Aorta (tissue), 5 donors: ENCODE measurements around the gene COL6A5. TPM values are rescaled to one million over a fixed set of nuclear protein-coding genes. Genes with fewer than 3 reads are reported as not detected.

Experiments
- ATAC-seq: fragments of 200-7000 bp; cut with Tn5 transposase; one replicate; pipeline ENCODE4 v1.9.1; 2022; ENCODE audit warnings: moderate library complexity; ENCODE audit not compliant: low FRiP score
- DNase-seq, 2 donors: peaks; one replicate each; pipeline ENCODE4 v3.0.0-alpha.2; 2020
- H3K27ac ChIP-seq, 2 donors: one replicate each; pipeline ENCODE4 v1.5.1; 2013; ENCODE audit warnings: low read length in 2 of 2, mild to moderate bottlenecking in 2 of 2, moderate library complexity in 2 of 2, control low read depth in 1 of 2, inconsistent platforms in 1 of 2, low read depth in 1 of 2
- H3K27me3 ChIP-seq, 2 donors: one replicate each; pipeline ENCODE4 v1.6.1; 2013; ENCODE audit warnings: control low read depth in 1 of 2, low read length in 1 of 2, mild to moderate bottlenecking in 1 of 2, moderate library complexity in 1 of 2; ENCODE audit not compliant: insufficient read depth in 2 of 2, control insufficient read depth in 1 of 2
- H3K36me3 ChIP-seq, 2 donors: one replicate each; pipeline ENCODE4 v1.6.1; 2013; ENCODE audit warnings: control low read depth in 1 of 2, low read length in 1 of 2, mild to moderate bottlenecking in 1 of 2; ENCODE audit not compliant: insufficient read depth in 2 of 2, control insufficient read depth in 1 of 2
- H3K4me1 ChIP-seq, 2 donors: one replicate each; pipeline ENCODE4 v1.6.1; 2013; ENCODE audit warnings: low read length in 2 of 2, control low read depth in 1 of 2, mild to moderate bottlenecking in 1 of 2, moderate library complexity in 1 of 2; ENCODE audit not compliant: insufficient read depth in 2 of 2, control insufficient read depth in 1 of 2
- H3K4me3 ChIP-seq, 2 donors: one replicate each; pipeline ENCODE4 v1.5.1; 2013; ENCODE audit warnings: low read length in 2 of 2, control low read depth in 1 of 2, mild to moderate bottlenecking in 1 of 2
- H3K9me3 ChIP-seq: one replicate; pipeline ENCODE4 v1.6.1; 2013; ENCODE audit warnings: mild to moderate bottlenecking, low read length; ENCODE audit not compliant: control insufficient read depth
- WGBS, 2 donors: extraction: QIAGEN DNeasy Blood & Tissue Kit; methylation state at CpG; one replicate each; pipeline ENCODE4 v1.1.7; 2013; 5-methylcytosine and 5-hydroxymethylcytosine counted together
- intact Hi-C, 2 donors: fragments of 100-400 bp; cut with DNase I; formaldehyde crosslinking; loops; one replicate each; pipeline versions ENCODE4 v1.14.2 to v1.15.0; 2022
- polyA plus RNA-seq, 2 donors: library from polyadenylated mRNA; stranded (reverse); fragments of 200-250 nt; gene quantifications; one replicate each; pipeline ENCODE4 v1.2.3, GENCODE V29; 2013
- total RNA-seq, 2 donors: library from RNA; stranded (reverse); fragmentation: NEBNext Ultra II Directional; extraction: Animal tissue kit (Norgen Biotek cat#: 25700); gene quantifications; one replicate each; pipeline ENCODE4 v1.2.1, GENCODE V29; 2021
- donor health status: healthy with polysubstance abuse.
- donor health status: Bipolar disorder and iron deficiency.
- donor health status: DM: no; HTN: no; CAD: no.
- donor health status: DM: no; HTN: no; CAD: no.
- donor health status: DM: yes; HTN: yes; CAD: no.

COL6A5 gene
- total and polyA plus RNA-seq, 4 donors = not detected

- H3K9me3 ChIP-seq = no peaks in the 10 kb centered on the region
- H3K27ac ChIP-seq = no peak overlapping the region
- WGBS, 2 donors = 74 to 92% methylated on average over 1 of the region's 1 CpG
- no peaks in the 10 kb centered on the region for H3K27me3 ChIP-seq
- ATAC-seq = no peak
- no peak for DNase-seq
- intact Hi-C loops = no loop called here
- H3K4me1 ChIP-seq = no peaks in the 10 kb centered on the region
- H3K36me3 ChIP-seq = no peaks in the 10 kb centered on the region
- no peak overlapping the region for H3K4me3 ChIP-seq
Observed at GRCh38 chr3:130528120-130528519, 182.6 kb downstream of the COL6A5 start.

- no peak for DNase-seq
- no peak for ATAC-seq
- Histone ChIP-seq H3K27ac (no peak overlapping the region), H3K27me3 (no peaks in the 10 kb centered on the region), H3K4me3 (no peak overlapping the region), H3K4me1 (no peaks in the 10 kb centered on the region), H3K36me3 (no peaks in the 10 kb centered on the region), H3K9me3 (no peaks in the 10 kb centered on the region)
- intact Hi-C loops = no loop called here
- WGBS, 2 donors = 68 to 74% methylated on average over 5 of the region's 5 CpGs
Observed at GRCh38 chr3:130529486-130530215, 184.2 kb downstream of the COL6A5 start.

DNA sequence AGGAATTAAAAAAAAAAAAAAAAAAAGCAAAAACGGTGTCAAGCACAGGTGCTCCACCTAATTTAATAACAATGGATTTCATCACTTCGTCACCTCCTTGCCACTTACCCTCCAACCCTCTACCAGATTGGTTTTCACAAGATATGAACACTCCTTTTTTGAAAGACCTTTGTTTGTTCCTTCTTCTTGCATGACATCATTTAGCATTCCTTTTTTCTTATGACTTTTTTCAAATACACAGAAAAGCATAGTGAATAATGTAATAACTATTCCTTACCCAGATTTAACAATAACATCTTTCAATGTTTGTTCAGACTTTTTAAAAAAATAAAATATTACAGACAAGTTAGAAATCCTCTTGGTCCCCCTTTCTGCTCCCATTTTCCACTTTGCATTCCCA, 187.8 kb downstream of the COL6A5 start:
- intact Hi-C loops = no loop called here
- ATAC-seq (no peak), DNase-seq (no peak)
- H3K27ac ChIP-seq = no peak overlapping the region
- H3K4me3 ChIP-seq = no peak overlapping the region
- 29 to 31% methylated on average over 2 of the region's 2 CpGs for WGBS, 2 donors
- H3K36me3 ChIP-seq = no peaks in the 10 kb centered on the region
- peaks cover 0 to 2% of the 10 kb centered on the region in 2 donors for H3K4me1 ChIP-seq
- no peaks in the 10 kb centered on the region for H3K27me3 ChIP-seq
- H3K9me3 ChIP-seq = no peaks in the 10 kb centered on the region

Other genes with a start within 250 kb of the COL6A5 start
- under 1 TPM; 0.09 to 0.16 TPM for gene COL6A6, start 171.5 kb downstream of the COL6A5 start, total RNA-seq
- gene COL6A6, start 171.5 kb downstream of the COL6A5 start, polyA plus RNA-seq = under 1 TPM in 1 of 2 donors, not detected in 1; 0.75 TPM